HepG2 (cell line): ENCODE data around the gene ZG16B. TPM values are rescaled to one million over a fixed set of nuclear protein-coding genes. Genes with fewer than 3 reads are reported as not detected.

Experiments used
- ATAC-seq: fragments of 200-7000 bp; cut with Tn5 transposase; 3 replicates; pipeline ENCODE4 v1.9.1; 2020; ENCODE audit warnings: mild to moderate bottlenecking, moderate library complexity
- BruUV-seq: library from RNA; stranded (reverse); fragments of 400-500 nt; replicated peaks from 2 replicates; lab custom pipeline; 2021; lab: Mats Ljungman, UMichigan
- CTCF ChIA-PET: fragments of 300-600 bp; formaldehyde crosslinking; extraction: SDS; loops from one replicate; lab custom pipeline; 2021; ENCODE audit warnings: low total read pairs, inconsistent platforms, low intra/inter-chr PET ratio; lab: Yijun Ruan, JAX
- POLR2A ChIA-PET: fragments of 350-600 bp; sonication (Branson Sonifier 250); formaldehyde crosslinking; loops from one replicate; lab custom pipeline; 2020; ENCODE audit warnings: antibody characterized with exemption, inconsistent platforms; lab: Yijun Ruan, JAX
- DNase-seq: peaks from one replicate; pipeline ENCODE4 v3.0.0-alpha.2; 2015; ENCODE audit warnings: low spot score
- FAIRE-seq: peaks from 3 replicates; lab custom pipeline; 2011; peaks lifted over from hg19 to GRCh38; lab: Jason Lieb, UNC
- H2AFZ ChIP-seq: one replicate; pipeline ENCODE4 v1.6.1; 2011; ENCODE audit warnings: low read length, inconsistent platforms
- H3K27ac ChIP-seq: fragments of 300-600 bp; 3 replicates; pipeline ENCODE4 v1.8.0; 2011; ENCODE audit warnings: mixed run types, mild to moderate bottlenecking, mixed read lengths, low read length, inconsistent platforms; ENCODE audit not compliant: insufficient read depth; ENCODE audit errors: extremely low read length
- H3K27me3 ChIP-seq, 2 experiments: fragments of 200-600 bp in 1 of 2; 2 replicates in 1 of 2; 3 replicates in 1 of 2; pipeline versions ENCODE4 v1.6.0 to v1.8.0; 2011; ENCODE audit warnings: low read length in 2 of 2, mild to moderate bottlenecking in 2 of 2, moderate library complexity in 2 of 2, inconsistent platforms in 1 of 2; ENCODE audit not compliant: insufficient read depth in 2 of 2, control insufficient read depth in 1 of 2
- H3K36me3 ChIP-seq, 2 experiments: fragments of 200-600 bp in 1 of 2; replicated peaks in 1 of 2; 2 replicates in 1 of 2; 3 replicates in 1 of 2; pipeline versions ENCODE4 v1.5.1 to v1.8.0; 2011; ENCODE audit warnings: low read length in 2 of 2, inconsistent platforms in 1 of 2; ENCODE audit not compliant: insufficient read depth in 2 of 2, control insufficient read depth in 1 of 2
- H3K4me1 ChIP-seq: 2 replicates; pipeline ENCODE4 v1.5.1; 2012; ENCODE audit warnings: low read length, inconsistent platforms; ENCODE audit not compliant: insufficient read depth
- H3K4me2 ChIP-seq: 2 replicates; pipeline ENCODE4 v1.6.0; 2011; ENCODE audit warnings: low read depth, low read length, inconsistent platforms
- H3K4me3 ChIP-seq, 3 experiments: fragments of 200-600 bp in 1 of 3; sonication (generic), shearing (Covaris generic) in 1 of 3; replicated peaks in 1 of 3; 2 replicates each; pipeline ENCODE4 v1.5.1; 2011 to 2016; ENCODE audit warnings: low read length in 3 of 3, inconsistent platforms in 2 of 3, low read depth in 2 of 3, mild to moderate bottlenecking in 2 of 3, control low read depth in 1 of 3, mixed read lengths in 1 of 3; ENCODE audit not compliant: insufficient read depth in 1 of 3
- H3K79me2 ChIP-seq: one replicate; pipeline ENCODE4 v1.6.1; 2011; ENCODE audit warnings: low read length, inconsistent platforms; ENCODE audit not compliant: insufficient read depth
- H3K9ac ChIP-seq: 2 replicates; pipeline ENCODE4 v1.6.0; 2011; ENCODE audit warnings: mild to moderate bottlenecking, low read depth, low read length, inconsistent platforms; ENCODE audit not compliant: insufficient read depth
- H3K9me3 ChIP-seq: 2 replicates; pipeline ENCODE4 v1.5.1; 2012; ENCODE audit warnings: mild to moderate bottlenecking, low read length
- H4K20me1 ChIP-seq: 2 replicates; pipeline ENCODE4 v1.6.0; 2011; ENCODE audit warnings: inconsistent platforms, mild to moderate bottlenecking, low read length, moderate library complexity; ENCODE audit not compliant: insufficient read depth
- BCL6 ChIP-seq: IDR thresholded peaks from 2 replicates; pipeline ENCODE4 v1.6.1; 2016; ENCODE audit warnings: missing genetic modification reagents, missing compliant biosample characterization
- CCAR2 ChIP-seq: fragments of 200-400 bp; formaldehyde crosslinking; optimal IDR thresholded peaks from 2 replicates; pipeline ENCODE3; 2018; ENCODE audit warnings: low read depth, mild to moderate bottlenecking, low read length, moderate library complexity
- FOXA3 ChIP-seq: IDR thresholded peaks from 2 replicates; pipeline ENCODE4 v1.6.1; 2016; ENCODE audit warnings: missing genetic modification reagents, missing compliant biosample characterization
- HOXD1 ChIP-seq: sonication (generic); formaldehyde crosslinking; IDR thresholded peaks from 2 replicates; pipeline ENCODE4 v1.5.0; 2020; ENCODE audit warnings: missing genetic modification reagents
- REPIN1 ChIP-seq: sonication (generic); formaldehyde crosslinking; IDR thresholded peaks from 2 replicates; pipeline ENCODE4 v1.8.0; 2022; ENCODE audit warnings: missing genetic modification reagents, low read depth, mild to moderate bottlenecking, borderline replicate concordance
- SMAD9 ChIP-seq: sonication (generic); formaldehyde crosslinking; IDR thresholded peaks from 2 replicates; pipeline ENCODE4 v1.5.1; 2020; ENCODE audit warnings: mild to moderate bottlenecking, missing genetic modification reagents
- SP140L ChIP-seq: sonication (generic); formaldehyde crosslinking; IDR thresholded peaks from 2 replicates; pipeline ENCODE4 v1.4.0; 2020; ENCODE audit warnings: missing genetic modification reagents, borderline replicate concordance
- YEATS2 ChIP-seq: sonication (generic); formaldehyde crosslinking; IDR thresholded peaks from 2 replicates; pipeline ENCODE4 v1.4.0; 2020; ENCODE audit warnings: missing genetic modification reagents, borderline replicate concordance
- ZNF468 ChIP-seq: sonication (generic); formaldehyde crosslinking; IDR thresholded peaks from 2 replicates; pipeline ENCODE4 v1.8.0; 2022; ENCODE audit warnings: mild to moderate bottlenecking, moderate library complexity, missing genetic modification reagents
- WGBS: methylation state at CpG from one replicate; pipeline ENCODE4 v1.1.6; 2017; ENCODE audit warnings: low lambda C conversion rate; 5-methylcytosine and 5-hydroxymethylcytosine counted together
- in situ Hi-C: cut with HindIII; loops from 2 replicates; pipeline ENCODE4 v1.10.0; 2017; ENCODE audit warnings: low pct_unique_long_range_greater_than_20kb; ENCODE audit not compliant: extremely low pct_ligation_motif_present
- intact Hi-C: fragments of 100-400 bp; cut with micrococcal nuclease; formaldehyde crosslinking; loops from one replicate; pipeline ENCODE4 v1.10.0; 2022; ENCODE audit not compliant: unreplicated experiment
- polyA plus RNA-seq, 8 experiments: library from polyadenylated mRNA; depleted of rRNA in 3 of 8; stranded (reverse) in 7 of 8; unstranded in 1 of 8; fragments of >200 nt; fragmentation: Illumina TruSeq in 4 of 8; extraction: Trizol in 4 of 8; gene quantifications; 2 replicates each; pipeline versions ENCODE4 v1.2.1 to v1.2.3, GENCODE V29; 2011 to 2016; ENCODE audit warnings: low read depth in 4 of 8, missing spikeins in 1 of 8, mixed read lengths in 1 of 8; ENCODE audit not compliant: insufficient read depth in 1 of 8
- total RNA-seq, 5 experiments: library from RNA; depleted of rRNA; stranded (reverse); fragments of >200 nt; fragmentation: Illumina TruSeq; extraction: Trizol; gene quantifications; 2 replicates each; pipeline ENCODE4 v1.2.3, GENCODE V29; 2016; ENCODE audit warnings: low read depth in 1 of 5
- TF ChIP-seq, protein P1 (sequence below): fragments of 450-650 bp; IDR thresholded peaks from 2 replicates; pipeline ENCODE4 v1.6.1; 2016
- TF ChIP-seq, protein P2 (sequence below): IDR thresholded peaks from 2 replicates; pipeline ENCODE4 v1.6.1; 2016; ENCODE audit warnings: low read depth
- TF ChIP-seq, protein P3 (sequence below): IDR thresholded peaks from 2 replicates; pipeline ENCODE4 v1.6.1; 2016; ENCODE audit warnings: missing genetic modification reagents, missing compliant biosample characterization
- TF ChIP-seq, protein P4 (sequence below): sonication (generic); formaldehyde crosslinking; IDR thresholded peaks from 2 replicates; pipeline ENCODE4 v1.5.1; 2020; ENCODE audit warnings: mild to moderate bottlenecking, missing genetic modification reagents, moderate library complexity
- TF ChIP-seq, protein P5 (sequence below): sonication (generic); formaldehyde crosslinking; IDR thresholded peaks from 2 replicates; pipeline ENCODE4 v1.9.0; 2021; ENCODE audit warnings: missing genetic modification reagents, mild to moderate bottlenecking, borderline replicate concordance
- TF ChIP-seq, protein P6 (sequence below): sonication (generic); formaldehyde crosslinking; IDR thresholded peaks from 2 replicates; pipeline ENCODE4 v1.5.1; 2020; ENCODE audit warnings: missing genetic modification reagents, mild to moderate bottlenecking, borderline replicate concordance

ZG16B gene
- total and polyA plus RNA-seq, 2 of the 13 experiments (the other 11 are each of a cell fraction or from before 2014, with no cell fraction given): 1.5 to 11.3 TPM

DNA sequence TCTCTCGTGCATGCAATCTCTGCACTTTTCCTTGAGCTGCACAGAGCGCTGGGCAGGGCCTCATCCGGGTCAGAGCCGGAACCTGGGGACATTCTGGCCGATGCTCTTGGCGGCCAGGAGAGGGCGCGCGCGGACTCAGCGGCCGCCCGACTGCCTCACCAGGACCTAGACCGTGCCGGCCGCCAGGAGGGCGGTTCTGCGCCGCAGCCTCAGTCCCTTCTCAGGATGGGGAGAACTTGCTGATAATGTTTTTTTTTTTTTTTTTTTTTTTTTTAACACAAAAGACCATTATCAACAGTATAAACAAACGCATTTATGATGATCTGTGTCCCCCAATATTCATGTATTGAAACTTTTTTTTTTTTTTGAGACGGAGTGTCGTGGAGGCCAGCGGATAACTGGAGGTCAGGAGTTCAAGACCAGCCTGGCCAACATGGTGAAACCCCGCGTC is 44.8 kb downstream of the ZG16B start:
- peak overlapping the region; percentile 71 for H3K4me2 ChIP-seq
- H3K79me2 ChIP-seq: no peaks in the 10 kb centered on the region
- FAIRE-seq (peak; percentile 67), ATAC-seq (peak; percentile 97), DNase-seq (peak; percentile 49)
- H3K27me3 ChIP-seq: no peaks in the 10 kb centered on the region; a peak in 1 of 5 replicates
- in situ Hi-C loops (loop anchor here (5.0 kb wide), 2 partner anchors 37 to 38 kb away; partner anchors contain the start of gene FLYWCH1), intact Hi-C loops (loop anchor here (2.0 kb wide), 2 partner anchors 30 to 44 kb away; no protein-coding TSS in a partner anchor)
- H3K4me3 ChIP-seq: peak overlapping the region in 1 of 3 experiments; percentile 58; a peak in 2 of 6 replicates
- BruUV-seq: no TSS peak
- no peak overlapping the region for H2AFZ ChIP-seq
- H3K27ac ChIP-seq: no peak overlapping the region
- no peaks in the 10 kb centered on the region for H3K9me3 ChIP-seq
- no peaks in the 10 kb centered on the region for H3K36me3 ChIP-seq
- WGBS: 12% methylated on average over 25 of the region's 25 CpGs
- POLR2A ChIA-PET: interaction anchor here (0.7 to 1.0 kb wide), 4 partner anchors 8 to 101 kb away, joined by 3 to 8 read pairs (median 5); partner anchors contain the start of genes FLYWCH1 and FLYWCH2
- no peaks in the 10 kb centered on the region for H4K20me1 ChIP-seq
- H3K4me1 ChIP-seq: peaks cover 19% of the 10 kb centered on the region
- H3K9ac ChIP-seq: peak overlapping the region; percentile 37; the same call in 1 of the 2 replicates
- CTCF ChIA-PET: interaction anchor here (1.1 to 2.1 kb wide), 6 partner anchors 31 to 52 kb away, joined by 3 to 24 read pairs (median 6); no protein-coding TSS in a partner anchor
- TF ChIP-seq SP140L (CRISPR knock-in tag) (no peak; the same call in 1 of the 2 replicates), CCAR2 (no peak), FOXA3 (CRISPR knock-in tag) (no peak), SMAD9 (CRISPR knock-in tag) (no peak), YEATS2 (CRISPR knock-in tag) (peak; percentile 53; the same call in 1 of the 2 replicates), REPIN1 (CRISPR knock-in tag) (no peak; the same call in 1 of the 2 replicates), BCL6 (CRISPR knock-in tag) (peak; percentile 21; the same call in 1 of the 2 replicates), HOXD1 (CRISPR knock-in tag) (no peak), ZNF468 (CRISPR knock-in tag) (no peak)
- TF ChIP-seq, protein P1, sequence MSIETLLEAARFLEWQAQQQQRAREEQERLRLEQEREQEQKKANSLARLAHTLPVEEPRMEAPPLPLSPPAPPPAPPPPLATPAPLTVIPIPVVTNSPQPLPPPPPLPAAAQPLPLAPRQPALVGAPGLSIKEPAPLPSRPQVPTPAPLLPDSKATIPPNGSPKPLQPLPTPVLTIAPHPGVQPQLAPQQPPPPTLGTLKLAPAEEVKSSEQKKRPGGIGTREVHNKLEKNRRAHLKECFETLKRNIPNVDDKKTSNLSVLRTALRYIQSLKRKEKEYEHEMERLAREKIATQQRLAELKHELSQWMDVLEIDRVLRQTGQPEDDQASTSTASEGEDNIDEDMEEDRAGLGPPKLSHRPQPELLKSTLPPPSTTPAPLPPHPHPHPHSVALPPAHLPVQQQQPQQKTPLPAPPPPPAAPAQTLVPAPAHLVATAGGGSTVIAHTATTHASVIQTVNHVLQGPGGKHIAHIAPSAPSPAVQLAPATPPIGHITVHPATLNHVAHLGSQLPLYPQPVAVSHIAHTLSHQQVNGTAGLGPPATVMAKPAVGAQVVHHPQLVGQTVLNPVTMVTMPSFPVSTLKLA: no peak
- TF ChIP-seq, protein P2, sequence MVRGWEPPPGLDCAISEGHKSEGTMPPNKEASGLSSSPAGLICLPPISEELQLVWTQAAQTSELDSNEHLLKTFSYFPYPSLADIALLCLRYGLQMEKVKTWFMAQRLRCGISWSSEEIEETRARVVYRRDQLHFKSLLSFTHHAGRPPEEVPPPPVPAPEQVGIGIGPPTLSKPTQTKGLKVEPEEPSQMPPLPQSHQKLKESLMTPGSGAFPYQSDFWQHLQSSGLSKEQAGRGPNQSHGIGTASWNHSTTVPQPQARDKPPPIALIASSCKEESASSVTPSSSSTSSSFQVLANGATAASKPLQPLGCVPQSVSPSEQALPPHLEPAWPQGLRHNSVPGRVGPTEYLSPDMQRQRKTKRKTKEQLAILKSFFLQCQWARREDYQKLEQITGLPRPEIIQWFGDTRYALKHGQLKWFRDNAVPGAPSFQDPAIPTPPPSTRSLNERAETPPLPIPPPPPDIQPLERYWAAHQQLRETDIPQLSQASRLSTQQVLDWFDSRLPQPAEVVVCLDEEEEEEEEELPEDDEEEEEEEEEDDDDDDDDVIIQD (CRISPR knock-in tag): no peak
- TF ChIP-seq, protein P3, sequence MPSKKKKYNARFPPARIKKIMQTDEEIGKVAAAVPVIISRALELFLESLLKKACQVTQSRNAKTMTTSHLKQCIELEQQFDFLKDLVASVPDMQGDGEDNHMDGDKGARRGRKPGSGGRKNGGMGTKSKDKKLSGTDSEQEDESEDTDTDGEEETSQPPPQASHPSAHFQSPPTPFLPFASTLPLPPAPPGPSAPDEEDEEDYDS (CRISPR knock-in tag): peak; percentile 30; the same call in 1 of the 2 replicates
- TF ChIP-seq, protein P4, sequence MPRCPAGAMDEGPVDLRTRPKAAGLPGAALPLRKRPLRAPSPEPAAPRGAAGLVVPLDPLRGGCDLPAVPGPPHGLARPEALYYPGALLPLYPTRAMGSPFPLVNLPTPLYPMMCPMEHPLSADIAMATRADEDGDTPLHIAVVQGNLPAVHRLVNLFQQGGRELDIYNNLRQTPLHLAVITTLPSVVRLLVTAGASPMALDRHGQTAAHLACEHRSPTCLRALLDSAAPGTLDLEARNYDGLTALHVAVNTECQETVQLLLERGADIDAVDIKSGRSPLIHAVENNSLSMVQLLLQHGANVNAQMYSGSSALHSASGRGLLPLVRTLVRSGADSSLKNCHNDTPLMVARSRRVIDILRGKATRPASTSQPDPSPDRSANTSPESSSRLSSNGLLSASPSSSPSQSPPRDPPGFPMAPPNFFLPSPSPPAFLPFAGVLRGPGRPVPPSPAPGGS: no peak
- TF ChIP-seq, protein P5, sequence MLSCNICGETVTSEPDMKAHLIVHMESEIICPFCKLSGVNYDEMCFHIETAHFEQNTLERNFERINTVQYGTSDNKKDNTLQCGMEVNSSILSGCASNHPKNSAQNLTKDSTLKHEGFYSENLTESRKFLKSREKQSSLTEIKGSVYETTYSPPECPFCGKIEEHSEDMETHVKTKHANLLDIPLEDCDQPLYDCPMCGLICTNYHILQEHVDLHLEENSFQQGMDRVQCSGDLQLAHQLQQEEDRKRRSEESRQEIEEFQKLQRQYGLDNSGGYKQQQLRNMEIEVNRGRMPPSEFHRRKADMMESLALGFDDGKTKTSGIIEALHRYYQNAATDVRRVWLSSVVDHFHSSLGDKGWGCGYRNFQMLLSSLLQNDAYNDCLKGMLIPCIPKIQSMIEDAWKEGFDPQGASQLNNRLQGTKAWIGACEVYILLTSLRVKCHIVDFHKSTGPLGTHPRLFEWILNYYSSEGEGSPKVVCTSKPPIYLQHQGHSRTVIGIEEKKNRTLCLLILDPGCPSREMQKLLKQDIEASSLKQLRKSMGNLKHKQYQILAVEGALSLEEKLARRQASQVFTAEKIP (CRISPR knock-in tag): no peak
- TF ChIP-seq, protein P6, sequence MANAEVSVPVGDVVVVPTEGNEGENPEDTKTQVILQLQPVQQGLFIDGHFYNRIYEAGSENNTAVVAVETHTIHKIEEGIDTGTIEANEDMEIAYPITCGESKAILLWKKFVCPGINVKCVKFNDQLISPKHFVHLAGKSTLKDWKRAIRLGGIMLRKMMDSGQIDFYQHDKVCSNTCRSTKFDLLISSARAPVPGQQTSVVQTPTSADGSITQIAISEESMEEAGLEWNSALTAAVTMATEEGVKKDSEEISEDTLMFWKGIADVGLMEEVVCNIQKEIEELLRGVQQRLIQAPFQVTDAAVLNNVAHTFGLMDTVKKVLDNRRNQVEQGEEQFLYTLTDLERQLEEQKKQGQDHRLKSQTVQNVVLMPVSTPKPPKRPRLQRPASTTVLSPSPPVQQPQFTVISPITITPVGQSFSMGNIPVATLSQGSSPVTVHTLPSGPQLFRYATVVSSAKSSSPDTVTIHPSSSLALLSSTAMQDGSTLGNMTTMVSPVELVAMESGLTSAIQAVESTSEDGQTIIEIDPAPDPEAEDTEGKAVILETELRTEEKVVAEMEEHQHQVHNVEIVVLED (CRISPR knock-in tag): no peak
